Measurements from ENCODE around the gene ARG1.

ARG1 gene

GRCh38 chr6:131574133-131574532, 1.1 kb downstream of the ARG1 start:
- DNase-seq (ENCODE audit: extremely low read depth, insufficient read length), result no peak
- Histone ChIP-seq H3K36me3 (ENCODE audit: control insufficient read depth, insufficient read depth, low read length) (no peaks in the 10 kb centered on the region; the same call in 1 of the 2 replicates), H3K4me3 (replicated peaks; ENCODE audit: low read depth, low read length) (no peak overlapping the region), H3K27me3 (replicated peaks; ENCODE audit: control insufficient read depth, insufficient read depth, low read length) (no peaks in the 10 kb centered on the region)
- TF ChIP-seq CTCF (IDR thresholded peaks at IDR 0.05; ENCODE audit: insufficient read depth, low read length, poor library complexity, severe bottlenecking), result no peak

GRCh38 chr6:131574686-131575085, 1.7 kb downstream of the ARG1 start:
- no peaks in the 10 kb centered on the region; the same call in none of the 2 replicates for H3K36me3 ChIP-seq (ENCODE audit: control insufficient read depth, insufficient read depth, low read length)
- H3K27me3 ChIP-seq (replicated peaks; ENCODE audit: control insufficient read depth, insufficient read depth, low read length), result no peaks in the 10 kb centered on the region

GRCh38 chr6:131575834-131576478, 2.9 kb downstream of the ARG1 start:
- no peak for DNase-seq (ENCODE audit: extremely low read depth, insufficient read length)
- Histone ChIP-seq H3K27me3 (replicated peaks; ENCODE audit: control insufficient read depth, insufficient read depth, low read length) (no peaks in the 10 kb centered on the region), H3K4me3 (replicated peaks; ENCODE audit: low read depth, low read length) (no peak overlapping the region), H3K36me3 (ENCODE audit: control insufficient read depth, insufficient read depth, low read length) (no peaks in the 10 kb centered on the region; the same call in none of the 2 replicates)
- no peak for TF ChIP-seq CTCF (IDR thresholded peaks at IDR 0.05; ENCODE audit: insufficient read depth, low read length, poor library complexity, severe bottlenecking)

More at GRCh38 chr6:131574686-131575085, 1.7 kb downstream of the ARG1 start:
- TF ChIP-seq CTCF (IDR thresholded peaks at IDR 0.05; ENCODE audit: insufficient read depth, low read length, poor library complexity, severe bottlenecking), result no peak
- H3K4me3 ChIP-seq (replicated peaks; ENCODE audit: low read depth, low read length), result no peak overlapping the region
- no peak for DNase-seq (ENCODE audit: extremely low read depth, insufficient read length)

GRCh38 chr6:131581523-131581922, 8.5 kb downstream of the ARG1 start:
- Histone ChIP-seq H3K4me3 (replicated peaks; ENCODE audit: low read depth, low read length) (no peak overlapping the region), H3K36me3 (ENCODE audit: control insufficient read depth, insufficient read depth, low read length) (peaks cover 4% of the 10 kb centered on the region), H3K27me3 (replicated peaks; ENCODE audit: control insufficient read depth, insufficient read depth, low read length) (no peaks in the 10 kb centered on the region)
- DNase-seq (ENCODE audit: extremely low read depth, insufficient read length), result no peak
- TF ChIP-seq CTCF (IDR thresholded peaks at IDR 0.05; ENCODE audit: insufficient read depth, low read length, poor library complexity, severe bottlenecking), result no peak

GRCh38 chr6:131586543-131586942, 13.5 kb downstream of the ARG1 start:
- no peak for DNase-seq (ENCODE audit: extremely low read depth, insufficient read length)
- H3K27me3 ChIP-seq (replicated peaks; ENCODE audit: control insufficient read depth, insufficient read depth, low read length), result no peaks in the 10 kb centered on the region
- TF ChIP-seq CTCF (IDR thresholded peaks at IDR 0.05; ENCODE audit: insufficient read depth, low read length, poor library complexity, severe bottlenecking), result no peak
- no peak overlapping the region for H3K4me3 ChIP-seq (replicated peaks; ENCODE audit: low read depth, low read length)
- peaks cover 8% of the 10 kb centered on the region for H3K36me3 ChIP-seq (ENCODE audit: control insufficient read depth, insufficient read depth, low read length)

GRCh38 chr6:131587909-131588308, 14.9 kb downstream of the ARG1 start:
- Histone ChIP-seq H3K27me3 (replicated peaks; ENCODE audit: control insufficient read depth, insufficient read depth, low read length) (no peaks in the 10 kb centered on the region), H3K4me3 (replicated peaks; ENCODE audit: low read depth, low read length) (no peak overlapping the region), H3K36me3 (ENCODE audit: control insufficient read depth, insufficient read depth, low read length) (peaks cover 6% of the 10 kb centered on the region)
- no peak for DNase-seq (ENCODE audit: extremely low read depth, insufficient read length)
- no peak for TF ChIP-seq CTCF (IDR thresholded peaks at IDR 0.05; ENCODE audit: insufficient read depth, low read length, poor library complexity, severe bottlenecking)

Measured in GM06990 (cell line).